ENCODE data around the gene ACOX3. TPM values are rescaled to one million over a fixed set of nuclear protein-coding genes. Genes with fewer than 3 reads are reported as not detected.

ACOX3 gene
- total RNA-seq, 2 experiments from 2014 or later = 24.2 to 27.8 TPM

GRCh38 chr4:8365951-8366350 lies 74.6 kb downstream of the ACOX3 start:
- no peak for DNase-seq
- CTCF ChIA-PET = no interaction called here
- peaks cover 6% of the 10 kb centered on the region for H3K9me3 Mint-ChIP-seq
- H3K27me3 Mint-ChIP-seq = no peaks in the 10 kb centered on the region
- peaks cover 2% of the 10 kb centered on the region for H3K36me3 Mint-ChIP-seq (ENCODE audit: low read depth)
- POLR2A ChIA-PET = interaction anchor here (0.6 kb wide), 1 partner anchor 1130 kb away, joined by 3 read pairs; no protein-coding TSS in a partner anchor
- TF ChIP-seq, protein P1, sequence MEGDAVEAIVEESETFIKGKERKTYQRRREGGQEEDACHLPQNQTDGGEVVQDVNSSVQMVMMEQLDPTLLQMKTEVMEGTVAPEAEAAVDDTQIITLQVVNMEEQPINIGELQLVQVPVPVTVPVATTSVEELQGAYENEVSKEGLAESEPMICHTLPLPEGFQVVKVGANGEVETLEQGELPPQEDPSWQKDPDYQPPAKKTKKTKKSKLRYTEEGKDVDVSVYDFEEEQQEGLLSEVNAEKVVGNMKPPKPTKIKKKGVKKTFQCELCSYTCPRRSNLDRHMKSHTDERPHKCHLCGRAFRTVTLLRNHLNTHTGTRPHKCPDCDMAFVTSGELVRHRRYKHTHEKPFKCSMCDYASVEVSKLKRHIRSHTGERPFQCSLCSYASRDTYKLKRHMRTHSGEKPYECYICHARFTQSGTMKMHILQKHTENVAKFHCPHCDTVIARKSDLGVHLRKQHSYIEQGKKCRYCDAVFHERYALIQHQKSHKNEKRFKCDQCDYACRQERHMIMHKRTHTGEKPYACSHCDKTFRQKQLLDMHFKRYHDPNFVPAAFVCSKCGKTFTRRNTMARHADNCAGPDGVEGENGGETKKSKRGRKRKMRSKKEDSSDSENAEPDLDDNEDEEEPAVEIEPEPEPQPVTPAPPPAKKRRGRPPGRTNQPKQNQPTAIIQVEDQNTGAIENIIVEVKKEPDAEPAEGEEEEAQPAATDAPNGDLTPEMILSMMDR (IDR thresholded peaks at IDR 0.05) = no peak
- H3K4me3 Mint-ChIP-seq = no peak overlapping the region
- intact Hi-C loops (cut with micrococcal nuclease) = no loop called here
- H3K4me1 Mint-ChIP-seq (ENCODE audit: low read depth) = no peaks in the 10 kb centered on the region
- H3K27ac Mint-ChIP-seq = no peak overlapping the region
- no peak for ATAC-seq

DNA sequence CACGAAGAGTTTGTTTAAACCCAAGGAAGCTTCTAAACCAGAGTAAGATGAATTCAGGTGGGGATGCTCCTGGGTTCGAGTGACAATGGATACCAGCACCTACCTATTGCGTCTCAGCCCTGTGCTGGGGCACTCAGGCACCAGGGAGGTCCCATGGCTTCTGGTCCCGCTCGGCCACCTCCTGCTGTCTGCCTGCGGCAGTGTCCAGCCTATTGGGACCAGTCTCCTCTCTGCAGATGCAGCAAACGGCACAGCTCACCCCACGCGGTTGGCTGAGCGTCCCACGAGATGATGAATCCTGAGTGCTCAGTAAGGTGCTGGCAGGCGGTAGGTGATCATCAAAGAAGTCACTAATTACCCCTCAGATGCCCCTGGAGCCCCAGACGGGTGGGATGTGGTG lies 75.2 kb downstream of the ACOX3 start:
- H3K9me3 Mint-ChIP-seq = peaks cover 6% of the 10 kb centered on the region

GRCh38 chr4:8364848-8365350 lies 75.6 kb downstream of the ACOX3 start:
- ATAC-seq = no peak
- DNase-seq = no peak
- no peak overlapping the region for H3K4me3 Mint-ChIP-seq
- ChIA-PET POLR2A (no interaction called here), CTCF (no interaction called here)
- intact Hi-C loops (cut with micrococcal nuclease) = no loop called here
- H3K4me1 Mint-ChIP-seq (ENCODE audit: low read depth) = no peaks in the 10 kb centered on the region
- H3K27ac Mint-ChIP-seq = no peak overlapping the region
- peaks cover 2% of the 10 kb centered on the region for H3K36me3 Mint-ChIP-seq (ENCODE audit: low read depth)
- TF ChIP-seq, protein P1 (IDR thresholded peaks at IDR 0.05) = no peak
- H3K27me3 Mint-ChIP-seq = no peaks in the 10 kb centered on the region
- H3K9me3 Mint-ChIP-seq = peaks cover 6% of the 10 kb centered on the region

More for the DNA sequence above, 75.2 kb downstream of the ACOX3 start:
- no peaks in the 10 kb centered on the region for H3K27me3 Mint-ChIP-seq
- ATAC-seq (no peak), DNase-seq (no peak)
- H3K4me1 Mint-ChIP-seq (ENCODE audit: low read depth) = no peaks in the 10 kb centered on the region
- ChIA-PET CTCF (no interaction called here), POLR2A (no interaction called here)
- H3K4me3 Mint-ChIP-seq = no peak overlapping the region
- no peak overlapping the region for H3K27ac Mint-ChIP-seq
- H3K36me3 Mint-ChIP-seq (ENCODE audit: low read depth) = peaks cover 2% of the 10 kb centered on the region
- TF ChIP-seq, protein P1 (IDR thresholded peaks at IDR 0.05) = no peak
- intact Hi-C loops (cut with micrococcal nuclease) = no loop called here

DNA sequence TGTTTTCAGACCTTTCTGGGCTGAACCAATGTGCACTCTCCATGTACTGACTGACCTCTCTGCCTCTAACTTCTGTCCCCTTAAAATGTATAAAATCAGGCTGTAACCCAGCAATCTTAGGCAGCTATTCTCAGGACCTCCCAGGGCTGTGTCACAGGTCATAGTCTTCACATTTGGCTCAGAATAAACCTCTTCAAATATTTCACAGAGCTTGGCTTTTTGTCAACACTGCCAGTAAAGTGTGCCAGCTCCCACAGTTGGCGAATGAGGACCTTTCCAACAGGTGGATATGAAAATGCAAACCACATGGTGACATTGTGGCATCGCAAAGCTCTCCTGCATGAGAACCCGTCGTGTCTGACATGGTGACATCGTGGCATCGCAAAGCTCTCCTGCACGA lies 76.4 kb downstream of the ACOX3 start:
- peaks cover 6% of the 10 kb centered on the region for H3K9me3 Mint-ChIP-seq
- TF ChIP-seq, protein P1 (IDR thresholded peaks at IDR 0.05) = no peak
- CTCF ChIA-PET = no interaction called here
- no peaks in the 10 kb centered on the region for H3K4me1 Mint-ChIP-seq (ENCODE audit: low read depth)
- H3K4me3 Mint-ChIP-seq = no peak overlapping the region
- DNase-seq = no peak
- intact Hi-C loops (cut with micrococcal nuclease) = no loop called here
- H3K36me3 Mint-ChIP-seq (ENCODE audit: low read depth) = peaks cover 2% of the 10 kb centered on the region
- H3K27me3 Mint-ChIP-seq = no peaks in the 10 kb centered on the region
- POLR2A ChIA-PET = no interaction called here
- no peak overlapping the region for H3K27ac Mint-ChIP-seq
- ATAC-seq = no peak

DNA sequence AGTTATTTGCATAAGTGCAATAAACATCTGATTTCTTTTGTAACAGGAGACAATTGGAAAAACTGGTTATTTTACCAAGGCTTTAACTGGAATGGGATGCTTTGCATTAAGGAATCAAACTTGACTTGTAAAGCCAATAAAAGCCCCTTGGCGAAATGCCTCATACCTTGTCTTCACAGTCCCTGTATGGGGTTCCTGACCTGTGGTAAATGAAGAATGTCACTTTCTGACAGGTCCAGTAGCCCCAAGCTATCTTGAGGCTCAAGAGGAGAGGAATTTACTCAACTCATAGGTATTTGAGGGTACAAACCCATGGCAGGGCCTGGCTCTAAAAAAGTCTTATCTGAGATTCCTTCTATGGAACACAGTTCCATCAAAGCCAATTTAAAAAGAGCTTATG lies 78.0 kb downstream of the ACOX3 start:
- Mint-ChIP-seq H3K27me3 (no peaks in the 10 kb centered on the region), H3K4me1 (ENCODE audit: low read depth) (no peaks in the 10 kb centered on the region), H3K4me3 (no peak overlapping the region), H3K27ac (no peak overlapping the region), H3K36me3 (ENCODE audit: low read depth) (peaks cover 2% of the 10 kb centered on the region), H3K9me3 (peaks cover 6% of the 10 kb centered on the region)
- POLR2A ChIA-PET = no interaction called here
- TF ChIP-seq, protein P1 (IDR thresholded peaks at IDR 0.05) = no peak
- no peak for DNase-seq
- intact Hi-C loops (cut with micrococcal nuclease) = no loop called here
- CTCF ChIA-PET = interaction anchor here (1.1 to 1.6 kb wide), 2 partner anchors 10 to 186 kb away, joined by 3 to 4 read pairs; no protein-coding TSS in a partner anchor
- ATAC-seq = no peak

Measured in activated CD8-positive, alpha-beta T cell treated with anti-CD3 and anti-CD28 coated beads for 36 hours (primary cell).